HepG2 (cell line): ENCODE results near the gene RGS19. TPM values are rescaled to one million over a fixed set of nuclear protein-coding genes. Genes with fewer than 3 reads are reported as not detected.

Experiments used
- ARNT ChIP-seq: fragments of 450-650 bp; IDR thresholded peaks from 2 replicates; pipeline ENCODE4 v1.6.1; 2017
- ATF7-NPFF ChIP-seq: sonication (generic); formaldehyde crosslinking; IDR thresholded peaks from 2 replicates; pipeline ENCODE4 v1.8.1; 2023; ENCODE audit warnings: mild to moderate bottlenecking, low read depth, missing genetic modification reagents, moderate library complexity
- CHD2 ChIP-seq: IDR thresholded peaks from 2 replicates; pipeline ENCODE4 v1.6.1; 2011; ENCODE audit warnings: low read depth, low read length, improper control_type of control experiment
- DRAP1 ChIP-seq: IDR thresholded peaks from 2 replicates; pipeline ENCODE4 v1.6.1; 2016; ENCODE audit warnings: missing genetic modification reagents, missing compliant biosample characterization
- MYPOP ChIP-seq: sonication (generic); formaldehyde crosslinking; IDR thresholded peaks from 2 replicates; pipeline ENCODE4 v1.8.1; 2023; ENCODE audit warnings: mild to moderate bottlenecking, moderate library complexity, missing genetic modification reagents
- NBN ChIP-seq: fragments of 450-650 bp; conservative IDR thresholded peaks from 2 replicates; pipeline ENCODE4 v1.6.1; 2017
- NFAT5 ChIP-seq: sonication (generic); formaldehyde crosslinking; IDR thresholded peaks from 2 replicates; pipeline ENCODE4 v1.4.0; 2020; ENCODE audit warnings: missing genetic modification reagents
- TBP ChIP-seq: sonication (generic); formaldehyde crosslinking; IDR thresholded peaks from 2 replicates; pipeline ENCODE4 v1.5.0; 2020; ENCODE audit warnings: missing genetic modification reagents
- TBX2 ChIP-seq: sonication (generic); formaldehyde crosslinking; IDR thresholded peaks from 2 replicates; pipeline ENCODE4 v1.5.0; 2020; ENCODE audit warnings: missing genetic modification reagents, mild to moderate bottlenecking, borderline replicate concordance
- XBP1 ChIP-seq: sonication (generic); formaldehyde crosslinking; IDR thresholded peaks from 2 replicates; pipeline ENCODE4 v1.5.0; 2020; ENCODE audit warnings: missing genetic modification reagents
- ZBTB7A ChIP-seq: sonication (generic); formaldehyde crosslinking; IDR thresholded peaks from 2 replicates; pipeline ENCODE4 v1.8.0; 2022; ENCODE audit warnings: mild to moderate bottlenecking, missing genetic modification reagents
- ZNF138 ChIP-seq: sonication (generic); formaldehyde crosslinking; IDR thresholded peaks from 2 replicates; pipeline ENCODE4 v1.5.0; 2020; ENCODE audit warnings: mild to moderate bottlenecking, low read depth, missing genetic modification reagents
- ZNF607 ChIP-seq: sonication (generic); formaldehyde crosslinking; IDR thresholded peaks from 2 replicates; pipeline ENCODE4 v1.5.1; 2020; ENCODE audit warnings: missing genetic modification reagents, mild to moderate bottlenecking, borderline replicate concordance
- ZNF672 ChIP-seq: sonication (generic); formaldehyde crosslinking; IDR thresholded peaks from 2 replicates; pipeline ENCODE4 v1.8.1; 2022; ENCODE audit warnings: missing genetic modification reagents
- ZNF674 ChIP-seq: sonication (generic); formaldehyde crosslinking; IDR thresholded peaks from 2 replicates; pipeline ENCODE4 v1.5.0; 2020; ENCODE audit warnings: low read depth, mild to moderate bottlenecking, missing genetic modification reagents
- ZNF720 ChIP-seq: sonication (generic); formaldehyde crosslinking; IDR thresholded peaks from 2 replicates; pipeline ENCODE4 v1.4.0; 2020; ENCODE audit warnings: missing genetic modification reagents
- polyA plus RNA-seq, 8 experiments: library from polyadenylated mRNA; depleted of rRNA in 3 of 8; stranded (reverse) in 7 of 8; unstranded in 1 of 8; fragments of >200 nt; fragmentation: Illumina TruSeq in 4 of 8; extraction: Trizol in 4 of 8; gene quantifications; 2 replicates each; pipeline versions ENCODE4 v1.2.1 to v1.2.3, GENCODE V29; 2011 to 2016; ENCODE audit warnings: low read depth in 4 of 8, missing spikeins in 1 of 8, mixed read lengths in 1 of 8; ENCODE audit not compliant: insufficient read depth in 1 of 8
- total RNA-seq, 5 experiments: library from RNA; depleted of rRNA; stranded (reverse); fragments of >200 nt; fragmentation: Illumina TruSeq; extraction: Trizol; gene quantifications; 2 replicates each; pipeline ENCODE4 v1.2.3, GENCODE V29; 2016; ENCODE audit warnings: low read depth in 1 of 5
- TF ChIP-seq, protein P1 (sequence below): sonication (generic); formaldehyde crosslinking; IDR thresholded peaks from 2 replicates; pipeline ENCODE4 v1.4.0; 2020; ENCODE audit warnings: low read depth, missing genetic modification reagents
- TF ChIP-seq, protein P2 (sequence below): IDR thresholded peaks from 2 replicates; pipeline ENCODE4 v1.6.1; 2016; ENCODE audit warnings: control low read depth

The RGS19 gene
- total and polyA plus RNA-seq, 2 of the 13 experiments (the other 11 are each of a cell fraction or from before 2014, with no cell fraction given), result 10.7 to 11.9 TPM

GRCh38 chr20:64052987-64053840 lies 26.1 kb downstream of the RGS19 start (continued):
- TF ChIP-seq NFAT5 (CRISPR knock-in tag), result peak; percentile 86; the same call in 1 of the 2 replicates
- TF ChIP-seq ZNF672 (CRISPR knock-in tag), result peak; percentile 34; the same call in 1 of the 2 replicates
- no peak for TF ChIP-seq XBP1 (CRISPR knock-in tag)
- no peak for TF ChIP-seq ZBTB7A (CRISPR knock-in tag)
- TF ChIP-seq MYPOP (CRISPR knock-in tag), result peak; percentile 62; the same call in 1 of the 2 replicates
- no peak for TF ChIP-seq TBP
- TF ChIP-seq CHD2, result no peak
- TF ChIP-seq TBX2 (CRISPR knock-in tag), result peak; percentile 70; the same call in 1 of the 2 replicates
- TF ChIP-seq ZNF607 (CRISPR knock-in tag), result no peak
- TF ChIP-seq ATF7-NPFF (CRISPR knock-in tag), result peak; percentile 74; the same call in 1 of the 2 replicates
- no peak for TF ChIP-seq ZNF720
- TF ChIP-seq ZNF138 (CRISPR knock-in tag), result no peak; the same call in 1 of the 2 replicates
- TF ChIP-seq, protein P1, sequence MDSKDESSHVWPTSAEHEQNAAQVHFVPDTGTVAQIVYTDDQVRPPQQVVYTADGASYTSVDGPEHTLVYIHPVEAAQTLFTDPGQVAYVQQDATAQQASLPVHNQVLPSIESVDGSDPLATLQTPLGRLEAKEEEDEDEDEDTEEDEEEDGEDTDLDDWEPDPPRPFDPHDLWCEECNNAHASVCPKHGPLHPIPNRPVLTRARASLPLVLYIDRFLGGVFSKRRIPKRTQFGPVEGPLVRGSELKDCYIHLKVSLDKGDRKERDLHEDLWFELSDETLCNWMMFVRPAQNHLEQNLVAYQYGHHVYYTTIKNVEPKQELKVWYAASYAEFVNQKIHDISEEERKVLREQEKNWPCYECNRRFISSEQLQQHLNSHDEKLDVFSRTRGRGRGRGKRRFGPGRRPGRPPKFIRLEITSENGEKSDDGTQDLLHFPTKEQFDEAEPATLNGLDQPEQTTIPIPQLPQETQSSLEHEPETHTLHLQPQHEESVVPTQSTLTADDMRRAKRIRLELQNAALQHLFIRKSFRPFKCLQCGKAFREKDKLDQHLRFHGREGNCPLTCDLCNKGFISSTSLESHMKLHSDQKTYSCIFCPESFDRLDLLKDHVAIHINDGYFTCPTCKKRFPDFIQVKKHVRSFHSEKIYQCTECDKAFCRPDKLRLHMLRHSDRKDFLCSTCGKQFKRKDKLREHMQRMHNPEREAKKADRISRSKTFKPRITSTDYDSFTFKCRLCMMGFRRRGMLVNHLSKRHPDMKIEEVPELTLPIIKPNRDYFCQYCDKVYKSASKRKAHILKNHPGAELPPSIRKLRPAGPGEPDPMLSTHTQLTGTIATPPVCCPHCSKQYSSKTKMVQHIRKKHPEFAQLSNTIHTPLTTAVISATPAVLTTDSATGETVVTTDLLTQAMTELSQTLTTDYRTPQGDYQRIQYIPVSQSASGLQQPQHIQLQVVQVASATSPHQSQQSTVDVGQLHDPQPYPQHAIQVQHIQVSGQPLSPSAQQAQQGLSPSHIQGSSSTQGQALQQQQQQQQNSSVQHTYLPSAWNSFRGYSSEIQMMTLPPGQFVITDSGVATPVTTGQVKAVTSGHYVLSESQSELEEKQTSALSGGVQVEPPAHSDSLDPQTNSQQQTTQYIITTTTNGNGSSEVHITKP (CRISPR knock-in tag), result no peak
- no peak for TF ChIP-seq ZNF674 (CRISPR knock-in tag)
- no peak for TF ChIP-seq ARNT
- TF ChIP-seq, protein P2, sequence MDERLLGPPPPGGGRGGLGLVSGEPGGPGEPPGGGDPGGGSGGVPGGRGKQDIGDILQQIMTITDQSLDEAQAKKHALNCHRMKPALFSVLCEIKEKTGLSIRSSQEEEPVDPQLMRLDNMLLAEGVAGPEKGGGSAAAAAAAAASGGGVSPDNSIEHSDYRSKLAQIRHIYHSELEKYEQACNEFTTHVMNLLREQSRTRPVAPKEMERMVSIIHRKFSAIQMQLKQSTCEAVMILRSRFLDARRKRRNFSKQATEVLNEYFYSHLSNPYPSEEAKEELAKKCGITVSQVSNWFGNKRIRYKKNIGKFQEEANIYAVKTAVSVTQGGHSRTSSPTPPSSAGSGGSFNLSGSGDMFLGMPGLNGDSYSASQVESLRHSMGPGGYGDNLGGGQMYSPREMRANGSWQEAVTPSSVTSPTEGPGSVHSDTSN, result no peak
- TF ChIP-seq NBN, result no peak
- TF ChIP-seq DRAP1 (CRISPR knock-in tag), result peak; percentile 59
